BE2C (cell line): ENCODE measurements around the gene PLPPR1.

Experiments used
- DNase-seq: peaks from one replicate; pipeline ENCODE4 v3.0.0-alpha.2; 2020
- H3K27me3 ChIP-seq: fragments of 250-450 bp; sonication (Bioruptor Pico); 2 replicates; pipeline ENCODE4 v1.5.1; 2020; ENCODE audit warnings: mild to moderate bottlenecking
- H3K36me3 ChIP-seq: fragments of 250-450 bp; sonication (Bioruptor Pico); 2 replicates; pipeline ENCODE4 v1.5.1; 2020; ENCODE audit warnings: mild to moderate bottlenecking
- H3K4me1 ChIP-seq: fragments of 250-450 bp; sonication (Bioruptor Pico); 2 replicates; pipeline ENCODE4 v1.5.1; 2020
- H3K4me3 ChIP-seq: 2 replicates; pipeline ENCODE4 v1.5.1; 2011; ENCODE audit warnings: low read depth, low read length
- H3K9me3 ChIP-seq: fragments of 250-450 bp; sonication (Bioruptor Pico); 2 replicates; pipeline ENCODE4 v1.5.1; 2020
- CTCF ChIP-seq: IDR thresholded peaks from 2 replicates; pipeline ENCODE4 v1.5.1; 2012; ENCODE audit warnings: mild to moderate bottlenecking, low read depth, low read length

Gene PLPPR1

DNA sequence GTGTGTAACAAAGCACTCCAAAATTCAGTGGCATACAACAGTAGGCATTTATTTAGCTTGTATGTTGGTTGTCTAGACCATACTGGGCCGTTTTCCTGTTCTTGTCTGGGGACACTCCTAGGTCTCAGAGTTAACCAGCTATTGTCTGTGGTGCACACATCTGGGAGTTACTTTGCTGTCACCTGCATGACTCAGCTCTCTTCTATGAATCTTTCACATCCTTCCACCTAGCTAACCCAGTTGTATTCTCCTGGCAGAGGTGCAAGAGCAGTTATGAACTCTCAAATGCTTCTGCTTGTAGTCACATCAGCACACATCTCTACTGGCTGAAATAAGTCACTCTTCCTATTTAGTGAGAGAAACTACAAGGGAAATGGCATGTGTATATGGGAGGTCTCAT is 218.2 kb downstream of the PLPPR1 start:
- H3K36me3 ChIP-seq, result no peaks in the 10 kb centered on the region
- no peak overlapping the region for H3K4me3 ChIP-seq
- no peaks in the 10 kb centered on the region for H3K4me1 ChIP-seq
- H3K9me3 ChIP-seq, result no peaks in the 10 kb centered on the region
- no peak for TF ChIP-seq CTCF
- no peak for DNase-seq
- no peaks in the 10 kb centered on the region for H3K27me3 ChIP-seq

GRCh38 chr9:101247297-101247696 is 218.8 kb downstream of the PLPPR1 start:
- H3K4me1 ChIP-seq, result no peaks in the 10 kb centered on the region
- DNase-seq, result no peak
- TF ChIP-seq CTCF, result no peak
- no peaks in the 10 kb centered on the region for H3K36me3 ChIP-seq
- no peaks in the 10 kb centered on the region for H3K9me3 ChIP-seq
- no peak overlapping the region for H3K4me3 ChIP-seq
- no peaks in the 10 kb centered on the region for H3K27me3 ChIP-seq

- Histone ChIP-seq H3K4me1 (no peaks in the 10 kb centered on the region), H3K9me3 (no peaks in the 10 kb centered on the region), H3K27me3 (no peaks in the 10 kb centered on the region), H3K4me3 (no peak overlapping the region), H3K36me3 (no peaks in the 10 kb centered on the region)
- DNase-seq, result no peak
- TF ChIP-seq CTCF, result no peak
Observed at GRCh38 chr9:101254733-101255433, 226.4 kb downstream of the PLPPR1 start.

GRCh38 chr9:101264727-101265126 is 236.2 kb downstream of the PLPPR1 start:
- H3K4me1 ChIP-seq, result no peaks in the 10 kb centered on the region
- no peaks in the 10 kb centered on the region for H3K36me3 ChIP-seq
- no peaks in the 10 kb centered on the region for H3K9me3 ChIP-seq
- H3K4me3 ChIP-seq, result no peak overlapping the region
- H3K27me3 ChIP-seq, result no peaks in the 10 kb centered on the region
- no peak for DNase-seq
- no peak for TF ChIP-seq CTCF

DNA sequence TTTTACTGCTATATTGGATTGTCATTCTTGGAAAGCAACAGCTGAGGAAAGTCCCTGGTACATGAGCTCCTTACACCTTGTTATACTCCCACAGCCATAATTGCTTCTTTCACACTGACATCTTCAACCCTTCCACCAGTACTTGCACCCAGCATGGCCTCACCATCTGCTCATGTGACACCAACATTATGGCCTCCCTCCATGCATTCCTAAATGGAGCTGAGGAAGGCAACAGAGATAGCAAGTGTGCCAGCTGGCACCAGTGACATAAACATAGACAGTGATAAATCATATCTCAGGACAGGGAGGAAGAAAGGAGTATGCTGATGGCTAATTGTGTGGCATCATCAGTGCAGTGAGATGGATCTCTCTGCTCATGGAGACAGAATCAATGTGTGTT is 236.7 kb downstream of the PLPPR1 start:
- Histone ChIP-seq H3K9me3 (no peaks in the 10 kb centered on the region), H3K4me3 (no peak overlapping the region), H3K4me1 (no peaks in the 10 kb centered on the region), H3K27me3 (no peaks in the 10 kb centered on the region), H3K36me3 (no peaks in the 10 kb centered on the region)
- TF ChIP-seq CTCF, result no peak
- DNase-seq, result no peak

GRCh38 chr9:101268426-101268825 is 239.9 kb downstream of the PLPPR1 start:
- DNase-seq, result no peak
- no peak for TF ChIP-seq CTCF

More at GRCh38 chr9:101268426-101268825, 239.9 kb downstream of the PLPPR1 start:
- H3K9me3 ChIP-seq, result no peaks in the 10 kb centered on the region
- H3K36me3 ChIP-seq, result no peaks in the 10 kb centered on the region
- H3K4me3 ChIP-seq, result no peak overlapping the region
- no peaks in the 10 kb centered on the region for H3K27me3 ChIP-seq
- no peaks in the 10 kb centered on the region for H3K4me1 ChIP-seq
